Testis (tissue), 3 donors: ENCODE measurements around the gene ANO1. TPM values are rescaled to one million over a fixed set of nuclear protein-coding genes. Genes with fewer than 3 reads are reported as not detected.

Experiments used
- DNase-seq: peaks from one replicate; pipeline ENCODE4 v3.0.0-alpha.2; 2019
- H3K27ac ChIP-seq, 2 donors: fragments of 200-600 bp; sonication (generic); one replicate each; pipeline ENCODE4 v1.5.1; 2019
- H3K27me3 ChIP-seq: fragments of 200-600 bp; sonication (generic); one replicate; pipeline ENCODE4 v1.5.1; 2019
- H3K36me3 ChIP-seq: fragments of 200-600 bp; sonication (generic); one replicate; pipeline ENCODE4 v1.5.1; 2017; ENCODE audit warnings: low read depth; ENCODE audit errors: missing control alignments
- H3K4me1 ChIP-seq: fragments of 200-600 bp; sonication (generic); one replicate; pipeline ENCODE4 v1.5.1; 2019
- H3K4me3 ChIP-seq, 2 donors: fragments of 200-600 bp; sonication (generic); one replicate each; pipeline ENCODE4 v1.5.1; 2017 to 2019
- H3K9me3 ChIP-seq: fragments of 200-600 bp; sonication (generic); one replicate; pipeline ENCODE4 v1.5.1; 2017
- POLR2A ChIP-seq: fragments of 450-650 bp; IDR thresholded peaks from one replicate; pipeline ENCODE4 v1.6.1; 2017; ENCODE audit warnings: antibody characterized with exemption, mild to moderate bottlenecking, moderate library complexity
- WGBS, 2 donors: methylation state at CpG; one replicate each; pipeline ENCODE4 v1.1.5; 2018; 5-methylcytosine and 5-hydroxymethylcytosine counted together
- intact Hi-C: fragments of 100-400 bp; cut with DNase I; formaldehyde crosslinking; loops from one replicate; pipeline ENCODE4 v1.15.1; 2023; ENCODE audit warnings: low total_unique reads
- polyA plus RNA-seq: library from polyadenylated mRNA; stranded (reverse); fragments of 350-450 nt; fragmentation: Illumina TruSeq; extraction: RNeasy Lipid Tissue Mini Kit (QIAGEN cat#74804); gene quantifications from one replicate; pipeline ENCODE4 v1.2.3, GENCODE V29; 2014; ENCODE audit warnings: low read depth, low replicate concordance; ENCODE audit not compliant: insufficient read depth
- total RNA-seq, 2 donors: library from RNA; depleted of rRNA; stranded (reverse); fragments of >200 nt; gene quantifications; one replicate each; pipeline ENCODE4 v1.2.3, GENCODE V29; 2016
- TF ChIP-seq, protein P1 (sequence below), 3 experiments: fragments of 450-650 bp in 2 of 3; fragments of 200-600 bp in 1 of 3; sonication (generic) in 1 of 3; IDR thresholded peaks; one replicate each; pipeline ENCODE4 v1.5.1; 2016 to 2019; ENCODE audit warnings: antibody characterized with exemption in 3 of 3, mild to moderate bottlenecking in 2 of 3, moderate library complexity in 1 of 3

The ANO1 gene
- total and polyA plus RNA-seq, 3 donors from 2014 or later: 10.3 to 42.7 (median 25.4) TPM

DNA sequence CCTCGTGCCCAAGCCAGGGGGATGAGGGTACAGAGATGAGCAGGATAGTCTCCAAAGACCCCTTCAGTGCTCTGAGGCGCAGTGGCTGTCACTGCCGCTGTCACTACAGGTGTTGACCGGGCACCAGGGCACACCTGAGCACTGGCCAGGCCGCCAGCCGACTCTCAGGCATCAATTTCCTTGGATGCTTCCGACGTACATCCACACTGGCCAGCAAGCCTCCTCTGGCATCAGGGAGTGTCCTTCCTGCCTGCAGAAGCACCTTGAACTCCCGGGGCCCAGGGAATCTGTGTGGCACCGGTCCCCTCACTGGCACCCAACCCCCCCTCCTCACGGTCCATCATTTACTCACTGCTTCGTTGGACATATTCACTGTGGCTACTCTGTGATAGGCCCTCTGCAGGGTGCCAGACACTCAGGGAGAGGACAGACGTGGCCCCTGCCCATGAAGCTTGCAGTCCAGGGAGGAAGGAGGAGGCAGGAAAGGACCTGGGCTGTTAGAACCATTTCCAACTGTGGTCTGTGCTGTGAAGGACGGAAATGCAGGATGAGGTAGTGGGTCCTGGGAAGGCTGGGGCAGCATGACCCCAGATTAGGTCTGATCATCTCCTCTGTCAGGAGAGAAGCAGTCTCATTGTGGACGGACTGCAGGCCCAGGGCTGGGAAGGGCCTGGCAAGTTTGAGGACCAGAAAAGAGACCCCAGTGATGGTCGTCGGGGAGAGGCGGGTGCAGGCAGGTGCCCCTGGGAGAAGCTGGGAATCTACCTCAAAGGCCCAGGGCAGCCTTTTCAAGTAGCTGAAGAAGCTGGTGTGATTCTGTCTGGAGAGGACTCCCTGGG lies 46.3 kb upstream of the ANO1 start:
- no peak for DNase-seq
- Histone ChIP-seq H3K4me1 (peaks cover 14% of the 10 kb centered on the region), H3K9me3 (no peaks in the 10 kb centered on the region), H3K36me3 (no peaks in the 10 kb centered on the region), H3K4me3 (no peak overlapping the region), H3K27ac (no peak overlapping the region), H3K27me3 (no peaks in the 10 kb centered on the region)
- intact Hi-C loops: no loop called here
- TF ChIP-seq, protein P1, sequence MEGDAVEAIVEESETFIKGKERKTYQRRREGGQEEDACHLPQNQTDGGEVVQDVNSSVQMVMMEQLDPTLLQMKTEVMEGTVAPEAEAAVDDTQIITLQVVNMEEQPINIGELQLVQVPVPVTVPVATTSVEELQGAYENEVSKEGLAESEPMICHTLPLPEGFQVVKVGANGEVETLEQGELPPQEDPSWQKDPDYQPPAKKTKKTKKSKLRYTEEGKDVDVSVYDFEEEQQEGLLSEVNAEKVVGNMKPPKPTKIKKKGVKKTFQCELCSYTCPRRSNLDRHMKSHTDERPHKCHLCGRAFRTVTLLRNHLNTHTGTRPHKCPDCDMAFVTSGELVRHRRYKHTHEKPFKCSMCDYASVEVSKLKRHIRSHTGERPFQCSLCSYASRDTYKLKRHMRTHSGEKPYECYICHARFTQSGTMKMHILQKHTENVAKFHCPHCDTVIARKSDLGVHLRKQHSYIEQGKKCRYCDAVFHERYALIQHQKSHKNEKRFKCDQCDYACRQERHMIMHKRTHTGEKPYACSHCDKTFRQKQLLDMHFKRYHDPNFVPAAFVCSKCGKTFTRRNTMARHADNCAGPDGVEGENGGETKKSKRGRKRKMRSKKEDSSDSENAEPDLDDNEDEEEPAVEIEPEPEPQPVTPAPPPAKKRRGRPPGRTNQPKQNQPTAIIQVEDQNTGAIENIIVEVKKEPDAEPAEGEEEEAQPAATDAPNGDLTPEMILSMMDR (IDR thresholded peaks at IDR 0.05): no peak
- TF ChIP-seq POLR2A: no peak
- WGBS, 2 donors: 80 to 86% methylated on average over 14 to 18 of the region's 18 CpGs

DNA sequence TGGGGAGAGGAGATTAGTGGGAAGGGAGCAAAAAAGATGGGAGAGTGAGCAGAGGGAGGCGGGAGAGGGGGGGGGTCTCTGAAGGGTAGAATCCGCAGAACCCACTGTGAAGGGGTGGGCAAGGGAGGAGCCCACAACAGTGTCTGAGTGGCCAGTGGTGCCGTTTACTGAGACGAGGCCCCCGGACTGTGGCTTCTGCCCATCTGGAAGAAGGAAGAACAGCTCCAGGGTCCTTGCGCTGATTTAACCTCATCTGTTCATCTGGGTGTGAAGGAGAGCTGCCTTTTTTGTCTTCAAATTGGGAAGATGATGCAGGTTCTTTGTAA lies 45.7 kb upstream of the ANO1 start:
- H3K27me3 ChIP-seq: no peaks in the 10 kb centered on the region
- intact Hi-C loops: no loop called here
- H3K9me3 ChIP-seq: no peaks in the 10 kb centered on the region
- 87 to 91% methylated on average over 6 of the region's 6 CpGs for WGBS, 2 donors
- TF ChIP-seq, protein P1 (IDR thresholded peaks at IDR 0.05): no peak
- TF ChIP-seq POLR2A: no peak
- H3K27ac ChIP-seq: no peak overlapping the region
- no peak overlapping the region for H3K4me3 ChIP-seq
- no peaks in the 10 kb centered on the region for H3K36me3 ChIP-seq
- peaks cover 14% of the 10 kb centered on the region for H3K4me1 ChIP-seq
- no peak for DNase-seq

DNA sequence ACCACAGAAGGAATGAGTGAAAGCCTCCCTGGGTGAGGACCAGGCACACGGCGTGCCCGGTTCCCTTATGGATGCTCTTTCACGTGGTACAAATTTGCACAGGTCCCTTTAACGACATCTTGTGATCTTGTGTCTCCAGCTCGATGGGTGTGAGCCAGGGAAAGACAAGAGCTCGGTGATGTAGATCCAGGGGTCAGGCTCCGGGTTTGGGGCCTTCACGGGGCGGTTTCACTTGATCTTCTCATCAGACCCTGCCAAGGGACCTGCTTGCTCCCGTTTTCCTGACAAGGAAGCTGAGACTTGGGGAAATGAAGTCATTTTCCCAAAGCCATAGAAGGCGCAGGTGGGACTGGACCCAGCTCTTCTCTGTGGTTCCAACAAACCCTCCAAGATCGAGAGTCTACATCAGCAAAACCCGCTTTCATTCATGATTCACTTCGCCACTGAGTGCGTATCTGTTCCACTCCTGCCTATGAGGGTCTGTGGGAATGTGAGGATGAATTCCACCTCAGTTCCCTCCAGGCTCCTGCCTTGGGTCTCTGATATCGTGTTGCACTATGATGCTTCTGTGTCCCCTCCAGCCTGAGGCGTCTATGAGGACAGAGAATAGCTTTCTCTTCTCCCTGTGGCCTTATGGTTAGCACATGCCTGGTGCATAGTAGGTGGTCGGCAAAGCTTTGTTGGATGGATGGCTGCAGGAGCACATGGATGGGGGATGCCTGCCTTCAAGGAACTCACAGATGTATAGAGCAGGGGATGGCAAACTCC lies 45.0 kb upstream of the ANO1 start:
- intact Hi-C loops: no loop called here
- WGBS, 2 donors: 88 to 94% methylated on average over 19 of the region's 19 CpGs

DNA sequence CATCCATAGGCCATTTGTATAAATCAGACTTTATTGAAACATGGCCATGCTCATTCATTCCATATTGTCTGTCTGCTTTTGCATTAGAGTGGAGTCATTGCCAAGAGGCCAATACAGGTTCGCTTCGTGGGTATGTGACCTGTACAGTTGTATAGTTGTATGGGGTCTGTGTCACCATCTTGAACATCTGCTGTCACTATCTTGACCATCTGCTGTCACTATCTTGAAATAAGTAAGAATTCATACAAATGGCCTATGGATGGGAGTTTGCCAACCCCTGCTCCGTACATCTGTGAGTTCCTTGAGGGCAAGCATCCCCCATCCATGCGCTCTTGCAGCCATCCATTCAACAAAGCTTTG lies 44.4 kb upstream of the ANO1 start:
- H3K27me3 ChIP-seq: no peaks in the 10 kb centered on the region
- TF ChIP-seq, protein P1 (IDR thresholded peaks at IDR 0.05): no peak
- no peak for TF ChIP-seq POLR2A
- no peaks in the 10 kb centered on the region for H3K36me3 ChIP-seq
- intact Hi-C loops: no loop called here
- no peak overlapping the region for H3K4me3 ChIP-seq
- H3K27ac ChIP-seq: no peak overlapping the region
- no peaks in the 10 kb centered on the region for H3K9me3 ChIP-seq
- DNase-seq: no peak
- peaks cover 14% of the 10 kb centered on the region for H3K4me1 ChIP-seq
- WGBS, 2 donors: 92 to 94% methylated on average over 4 of the region's 4 CpGs

More for the DNA sequence above, 45.0 kb upstream of the ANO1 start:
- DNase-seq: no peak
- H3K4me3 ChIP-seq: no peak overlapping the region
- TF ChIP-seq, protein P1 (IDR thresholded peaks at IDR 0.05): no peak
- peaks cover 14% of the 10 kb centered on the region for H3K4me1 ChIP-seq
- no peak overlapping the region for H3K27ac ChIP-seq
- no peaks in the 10 kb centered on the region for H3K36me3 ChIP-seq
- no peaks in the 10 kb centered on the region for H3K27me3 ChIP-seq
- no peaks in the 10 kb centered on the region for H3K9me3 ChIP-seq
